ENCODE results near the gene IRF8.
A peak's percentile ranks its signal among the peaks of the same experiment; 100 is the strongest.
"Not testable (repeated sequence)": the region's sequence is repeated elsewhere in the genome, so short reads cannot be mapped to it uniquely, and the experiment has no call there.

Gene IRF8

GRCh38 chr16:85935974-85936760 is 37.2 kb downstream of the IRF8 start:
- DNase-seq (ENCODE audit: low spot score): peak; percentile 79

DNA sequence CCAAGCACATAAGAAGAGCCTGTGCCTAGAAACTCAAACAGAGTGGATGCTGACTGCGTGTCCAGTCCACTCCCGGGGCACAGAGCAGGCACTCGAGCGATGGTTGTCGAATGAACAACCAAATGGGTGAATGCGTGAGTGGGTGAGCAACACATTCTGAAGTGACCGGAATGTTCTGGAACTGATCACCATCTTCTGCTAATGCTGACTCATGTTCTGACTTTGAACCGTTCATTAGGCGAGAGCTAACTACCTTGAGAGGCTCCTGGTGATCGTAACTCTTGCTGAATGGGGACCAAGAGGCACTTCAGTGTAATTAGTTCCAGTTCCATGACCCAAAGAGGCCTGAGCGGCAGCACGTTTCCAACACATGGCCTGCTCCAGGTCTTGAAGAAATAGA is 37.9 kb downstream of the IRF8 start:
- DNase-seq (ENCODE audit: low spot score): no peak

GRCh38 chr16:85940214-85940613 is 41.3 kb downstream of the IRF8 start:
- no peak for DNase-seq (ENCODE audit: low spot score)

GRCh38 chr16:85941863-85942644 is 43.1 kb downstream of the IRF8 start:
- DNase-seq (ENCODE audit: low spot score): no peak

DNA sequence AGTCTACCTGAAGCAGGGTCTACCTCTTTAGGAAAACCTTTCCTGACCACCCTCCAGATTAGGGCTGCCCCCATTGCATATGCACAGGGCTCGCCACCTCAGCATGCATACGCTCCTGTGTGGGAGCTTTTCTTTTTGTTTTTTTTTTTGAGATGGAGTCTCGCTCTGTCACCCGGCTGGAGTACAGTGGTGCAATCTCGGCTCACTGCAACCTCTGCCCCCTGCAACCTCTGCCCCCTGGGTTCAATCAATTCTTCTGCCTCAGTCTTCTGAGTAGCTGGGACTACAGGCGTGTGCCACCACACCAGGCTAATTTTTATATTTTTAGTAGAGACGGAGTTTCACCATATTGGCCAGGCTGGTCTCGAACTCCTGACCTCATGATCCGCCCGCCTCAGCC is 43.7 kb downstream of the IRF8 start:
- DNase-seq (ENCODE audit: low spot score): not testable (repeated sequence)

- no peak for DNase-seq (ENCODE audit: low spot score)
These were observed 44.7 kb downstream of the IRF8 start for GRCh38 chr16:85943711-85944110.

GRCh38 chr16:85944572-85945423 is 45.8 kb downstream of the IRF8 start:
- no peak for DNase-seq (ENCODE audit: low spot score)

DNA sequence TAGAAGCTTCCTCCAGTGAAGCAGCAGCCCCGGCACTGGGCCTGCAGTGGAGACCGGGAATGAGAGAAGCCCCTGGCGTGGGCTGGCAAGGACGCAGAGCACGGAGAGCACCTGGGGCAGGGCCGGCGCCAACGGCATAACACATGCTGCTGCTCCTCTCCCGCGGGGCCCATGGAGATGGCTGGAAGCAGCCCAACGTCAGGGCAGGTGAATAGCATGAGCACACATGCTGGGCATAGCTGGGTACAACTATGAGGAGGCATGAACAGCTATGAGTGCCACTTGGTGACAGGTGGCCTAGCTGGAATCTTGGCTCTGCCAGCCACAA is 46.4 kb downstream of the IRF8 start:
- DNase-seq (ENCODE audit: low spot score): no peak

DNA sequence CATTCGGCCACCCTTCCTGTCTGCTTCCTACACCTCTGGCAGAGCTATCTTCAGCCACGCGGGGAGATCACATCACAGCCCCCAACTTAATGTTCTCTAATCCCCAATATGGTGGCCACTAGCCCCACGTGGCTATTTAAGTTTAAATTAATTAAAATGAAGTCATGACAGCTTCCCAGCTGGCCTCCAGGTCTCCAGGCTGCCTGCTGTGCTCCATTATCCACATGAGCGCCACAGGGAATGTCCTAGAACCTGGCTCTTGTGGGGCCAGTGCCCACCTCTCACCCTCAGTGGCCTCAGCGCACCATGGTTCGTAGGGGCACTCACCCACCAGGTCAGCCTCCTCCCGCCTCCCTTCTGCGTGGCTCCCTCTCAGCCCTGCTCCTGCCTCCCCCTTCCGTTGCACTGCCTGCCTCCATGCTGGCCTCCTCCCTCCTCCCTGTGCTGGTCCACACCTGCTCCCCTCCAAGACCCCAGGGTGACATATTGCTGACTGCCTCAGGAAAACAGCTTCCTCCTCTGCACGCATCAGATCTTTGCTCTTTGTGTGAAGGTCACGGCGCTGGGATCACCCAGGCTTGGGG is 47.7 kb downstream of the IRF8 start:
- no peak for DNase-seq (ENCODE audit: low spot score)

DNA sequence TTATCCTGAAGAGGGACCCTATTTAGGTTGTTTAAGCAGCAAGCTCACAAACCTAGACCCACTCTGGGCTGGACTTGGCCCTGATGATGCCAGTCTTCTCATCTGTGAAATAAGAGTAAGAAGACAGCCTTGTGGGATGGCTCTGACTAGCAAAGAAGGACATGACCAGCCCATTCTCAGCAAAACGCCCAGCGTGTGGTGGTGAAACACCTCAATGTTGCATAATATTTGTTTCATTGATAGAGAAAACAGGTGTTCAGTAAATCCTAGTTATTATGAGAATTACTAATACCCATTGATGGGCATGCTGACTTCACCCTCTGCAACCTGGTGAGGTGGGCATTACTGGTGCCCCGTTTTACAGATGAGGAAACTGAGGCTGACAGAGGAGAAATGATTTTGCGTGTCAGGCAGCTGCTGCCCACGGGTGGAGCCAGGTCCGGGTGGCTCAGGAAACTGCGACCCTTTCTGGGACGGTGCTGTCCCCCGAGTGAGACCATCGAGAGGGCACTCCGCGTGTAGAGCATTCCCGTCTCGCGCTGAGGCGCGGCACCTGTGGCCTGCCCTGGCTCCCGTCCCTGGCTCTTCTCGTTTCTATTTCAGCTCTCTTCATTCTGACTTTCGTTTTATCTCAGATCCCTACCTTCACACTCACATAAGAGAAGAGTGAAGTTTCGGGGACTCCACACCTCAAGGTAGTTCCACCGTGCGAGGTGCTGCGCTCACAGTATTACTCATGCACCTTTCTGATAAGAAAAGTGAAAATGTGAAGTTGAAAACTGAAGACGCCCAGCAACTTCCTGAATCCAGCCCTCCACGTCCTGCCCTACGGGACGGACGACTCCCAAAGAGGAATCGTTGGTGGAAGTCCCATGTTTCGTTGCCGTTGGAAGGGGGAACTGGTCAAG is 48.5 kb downstream of the IRF8 start:
- peak; percentile 73 for DNase-seq (ENCODE audit: low spot score)

GRCh38 chr16:85948138-85948509 is 49.2 kb downstream of the IRF8 start:
- no peak for DNase-seq (ENCODE audit: low spot score)

GRCh38 chr16:85948616-85949265 is 49.8 kb downstream of the IRF8 start:
- no peak for DNase-seq (ENCODE audit: low spot score)

DNA sequence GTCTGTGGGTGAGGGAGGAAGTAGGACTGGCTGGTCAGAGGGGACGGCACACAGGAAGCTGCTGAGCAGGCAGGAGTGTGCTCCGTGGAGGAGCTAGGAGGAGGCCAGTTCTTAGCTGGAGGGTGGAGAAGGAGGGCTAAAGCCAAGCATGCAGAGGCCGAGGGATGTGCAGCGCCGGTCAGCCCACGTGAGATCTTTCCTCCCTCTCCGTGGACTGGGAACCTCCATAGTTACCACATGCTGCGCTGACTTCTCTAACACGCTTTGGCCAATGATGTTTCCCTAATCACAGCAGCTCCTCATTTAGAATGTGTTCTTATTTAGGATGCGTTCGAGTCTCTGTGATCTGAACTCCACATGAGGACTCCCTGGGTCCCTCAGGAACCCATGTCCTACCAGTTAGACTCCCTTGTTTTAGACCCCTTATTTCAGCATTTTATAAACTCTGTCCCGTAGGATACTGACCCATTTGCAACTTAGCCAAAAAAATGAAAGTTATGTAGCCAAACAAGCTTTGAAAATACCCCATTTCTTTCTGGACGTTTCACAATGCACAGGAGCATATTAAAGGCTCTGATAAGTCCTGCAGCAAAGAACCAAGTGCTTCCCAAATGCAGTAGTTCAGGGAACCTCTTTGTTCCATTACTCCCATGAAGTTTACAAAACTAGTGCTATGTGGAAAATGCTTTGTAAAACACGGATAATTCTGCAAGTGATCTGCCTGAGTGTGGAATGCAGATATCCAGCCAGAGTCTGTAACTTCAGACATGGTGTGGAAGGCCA is 51.4 kb downstream of the IRF8 start:
- peak; percentile 23 for DNase-seq (ENCODE audit: low spot score)

- no peak for DNase-seq (ENCODE audit: low spot score)
These were observed 53.2 kb downstream of the IRF8 start for GRCh38 chr16:85952197-85952596.

- DNase-seq (ENCODE audit: low spot score): no peak
These were observed 53.8 kb downstream of the IRF8 start for GRCh38 chr16:85952811-85953210.

DNA sequence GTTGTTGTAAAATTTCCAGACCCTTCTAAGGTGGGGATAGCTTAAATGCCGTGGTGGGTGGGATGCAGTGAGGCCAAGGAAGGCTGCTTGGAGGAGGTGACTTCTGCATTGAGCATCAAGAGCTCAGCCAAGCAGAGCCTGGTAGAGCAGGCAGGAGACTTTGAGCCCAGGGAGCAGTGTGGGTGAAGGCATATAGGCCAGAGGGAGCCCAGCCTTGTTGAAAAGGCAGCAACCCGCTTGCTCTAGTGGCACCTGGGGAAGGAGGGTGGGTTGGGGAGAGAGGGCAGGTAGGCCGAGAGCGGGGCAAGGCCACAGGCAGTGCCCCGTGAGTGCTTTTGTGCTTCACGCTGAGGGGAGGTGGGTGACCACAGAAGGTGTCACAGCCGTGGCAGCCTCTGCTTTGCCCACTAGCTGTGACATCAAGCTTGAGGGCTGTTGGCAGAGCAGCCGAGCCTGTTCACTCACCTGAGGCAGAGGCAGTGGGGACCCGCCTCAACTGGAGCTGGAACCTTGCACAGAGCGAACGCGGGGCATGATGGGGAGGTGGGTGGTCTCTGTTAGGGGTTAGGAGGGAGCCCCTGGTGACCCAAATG is 56.1 kb downstream of the IRF8 start:
- peak; percentile 24 for DNase-seq (ENCODE audit: low spot score)

- DNase-seq (ENCODE audit: low spot score): peak; percentile 52
These were observed 56.6 kb downstream of the IRF8 start for GRCh38 chr16:85955566-85955965.

GRCh38 chr16:85956426-85956825 is 57.5 kb downstream of the IRF8 start:
- DNase-seq (ENCODE audit: low spot score): no peak

GRCh38 chr16:85958731-85959130 is 59.8 kb downstream of the IRF8 start:
- DNase-seq (ENCODE audit: low spot score): no peak

DNA sequence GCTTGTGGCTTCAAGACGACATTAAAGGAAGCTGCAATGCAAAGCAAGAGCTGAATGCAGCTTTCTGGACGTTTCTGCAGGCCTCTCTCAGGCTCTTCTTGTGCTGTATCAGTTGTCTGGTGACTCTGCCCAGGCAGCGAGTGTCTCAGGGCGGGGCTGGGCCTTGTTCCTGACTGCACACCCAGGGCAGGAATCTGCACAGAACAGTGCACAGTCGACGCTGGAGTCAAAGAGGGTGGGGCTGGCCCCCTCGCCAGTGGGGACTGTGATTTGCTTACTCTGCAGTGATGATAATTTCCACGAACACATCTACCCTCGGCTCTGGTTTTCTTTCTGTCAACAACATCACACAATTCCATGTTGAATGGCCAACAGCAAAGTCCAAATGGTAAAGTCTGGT is 60.7 kb downstream of the IRF8 start:
- DNase-seq (ENCODE audit: low spot score): no peak

All from germinal center (tissue), 1 donor.